HG03378 (cell line): Measurements from ENCODE around the gene CPNE4.
A peak's percentile ranks its signal among the peaks of the same experiment; 100 is the strongest.

Source experiments
- ATAC-seq: cut with Tn5 transposase; IDR thresholded peaks from one replicate; pipeline ENCODE4 v1.9.1; 2021; ENCODE audit warnings: mild to moderate bottlenecking, moderate library complexity; ENCODE audit not compliant: unreplicated experiment

CPNE4 gene

DNA sequence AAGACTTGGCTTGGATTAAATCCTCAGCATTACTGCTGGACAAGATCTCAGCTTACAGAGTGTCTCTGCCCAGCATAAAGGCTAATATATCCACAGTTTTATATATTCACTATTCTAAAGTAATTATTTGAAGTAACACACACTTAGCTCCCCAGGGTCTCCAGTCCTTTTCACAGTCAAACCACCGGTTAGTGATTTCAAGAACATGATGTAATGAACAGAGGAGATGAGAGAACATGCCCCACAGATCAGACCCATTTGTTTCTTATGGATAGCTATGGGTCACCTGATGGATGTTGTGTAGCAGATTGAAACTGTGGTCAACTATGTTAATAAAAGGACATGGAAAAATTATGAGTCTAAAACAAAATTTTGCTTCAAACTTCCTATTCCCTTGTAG lies 487.2 kb downstream of the CPNE4 start:
- ATAC-seq: no peak

DNA sequence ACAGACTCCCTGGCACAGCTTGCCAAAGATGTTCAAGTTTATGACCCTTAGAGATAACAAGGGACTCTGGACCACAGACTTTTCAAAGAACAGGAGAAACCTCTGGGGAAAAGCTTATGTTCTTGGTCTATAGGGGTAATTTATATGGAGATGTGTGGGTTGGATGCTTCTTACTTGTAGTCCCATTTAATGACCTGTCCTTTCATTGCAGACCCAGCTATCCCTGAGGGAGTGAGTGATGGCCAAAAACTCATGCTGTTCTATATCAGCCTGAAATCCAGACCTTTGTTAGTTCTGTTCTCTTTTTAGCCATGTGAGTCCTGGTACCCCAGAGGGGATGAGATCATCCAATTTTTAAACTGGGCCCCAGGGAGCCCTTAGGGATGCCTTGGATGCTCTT lies 488.4 kb downstream of the CPNE4 start:
- ATAC-seq: no peak

DNA sequence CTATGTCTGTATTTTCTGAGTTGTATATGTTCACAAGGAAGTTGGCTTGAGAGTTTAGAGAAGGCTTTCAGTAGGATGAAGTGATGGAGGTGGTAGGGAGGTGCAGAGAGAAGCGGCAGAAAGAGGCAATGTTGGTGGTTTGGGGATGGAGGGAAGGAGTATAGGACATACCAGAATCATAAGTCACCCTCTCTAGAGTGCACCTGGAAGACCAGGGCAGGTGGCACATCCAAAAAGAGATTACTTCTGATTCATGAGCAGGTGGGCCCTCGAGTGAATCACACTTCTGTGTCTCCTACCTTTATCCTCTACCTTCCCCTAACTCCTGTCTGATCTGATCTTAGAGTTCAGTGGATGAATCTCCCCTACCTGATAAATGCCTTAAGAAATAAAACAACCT lies 490.3 kb downstream of the CPNE4 start:
- ATAC-seq: no peak

DNA sequence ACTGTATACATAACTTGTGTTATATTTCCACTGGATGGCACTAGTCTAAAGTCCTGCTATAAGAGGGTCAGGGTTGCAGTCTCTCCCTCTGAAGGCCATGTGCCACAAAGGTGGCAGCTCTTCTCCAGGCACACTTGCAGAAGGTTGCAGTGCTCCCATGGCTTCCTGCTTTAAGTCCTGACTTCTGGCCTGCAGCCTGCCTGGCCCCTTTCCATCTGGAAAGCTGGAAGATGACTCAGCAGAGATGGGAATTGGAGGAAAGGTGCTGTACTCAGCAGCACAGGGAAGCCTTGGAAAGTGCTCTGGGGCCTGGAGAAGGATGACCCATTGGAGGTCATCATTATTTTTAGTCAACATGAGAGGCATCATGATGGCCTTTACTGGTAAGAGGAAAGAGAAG lies 491.1 kb downstream of the CPNE4 start:
- ATAC-seq: no peak

DNA sequence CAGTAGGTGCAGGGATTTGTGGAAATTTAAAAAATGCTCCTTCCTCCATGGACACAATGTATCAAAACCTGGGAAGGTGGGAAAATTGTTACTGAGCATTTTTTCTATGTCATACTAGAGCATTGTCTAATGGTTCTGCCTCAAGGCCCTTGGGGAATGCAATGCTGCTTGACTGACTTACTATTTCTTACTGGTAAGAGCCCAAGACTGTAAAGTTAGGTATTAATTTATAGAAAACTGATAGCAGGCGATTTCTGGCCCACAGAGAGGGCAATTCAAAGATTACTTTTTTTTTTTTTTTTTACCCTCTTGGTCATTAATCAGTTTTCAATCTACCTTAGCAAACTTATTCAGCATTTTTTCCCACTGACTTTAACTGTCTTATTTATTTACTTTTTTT lies 493.5 kb downstream of the CPNE4 start:
- no peak for ATAC-seq

DNA sequence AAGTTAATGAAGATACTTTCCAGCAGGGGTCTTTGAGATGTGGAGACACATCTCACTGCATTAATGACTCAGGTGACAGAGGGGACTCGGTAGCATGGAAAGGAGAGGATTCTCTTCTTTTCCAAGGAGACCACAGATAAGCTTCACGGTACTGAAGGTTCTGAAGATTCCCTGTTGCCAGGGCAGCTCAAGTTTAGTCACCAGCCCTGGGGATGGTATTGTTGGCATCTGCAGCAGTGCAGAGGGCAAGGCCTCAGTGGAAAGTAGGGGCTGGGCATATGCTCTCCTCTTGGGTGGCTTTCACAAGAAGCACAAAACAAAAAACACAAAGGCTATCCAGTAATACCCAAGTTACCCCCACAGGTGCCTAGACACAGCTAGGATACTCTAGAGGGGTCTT lies 494.0 kb downstream of the CPNE4 start:
- ATAC-seq: no peak

DNA sequence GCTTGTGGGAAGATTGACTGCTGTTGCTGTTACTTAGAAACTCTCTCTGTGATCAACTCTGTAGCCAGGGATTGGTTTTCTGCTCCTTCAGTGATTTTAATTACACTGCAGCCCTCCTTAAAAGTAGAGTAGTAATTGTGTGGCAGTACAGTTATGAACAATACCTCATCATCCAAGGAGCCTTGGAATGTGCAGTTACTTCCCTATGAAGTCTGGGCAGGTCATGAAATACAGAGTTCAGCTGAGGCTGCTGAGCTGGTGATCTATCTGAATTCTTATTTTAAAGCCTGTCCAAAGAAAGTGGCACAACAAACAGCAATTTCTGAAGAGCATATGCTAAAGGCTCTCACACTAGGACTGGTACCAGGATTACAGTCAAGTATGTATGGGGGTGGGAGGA lies 494.7 kb downstream of the CPNE4 start:
- ATAC-seq: no peak

DNA sequence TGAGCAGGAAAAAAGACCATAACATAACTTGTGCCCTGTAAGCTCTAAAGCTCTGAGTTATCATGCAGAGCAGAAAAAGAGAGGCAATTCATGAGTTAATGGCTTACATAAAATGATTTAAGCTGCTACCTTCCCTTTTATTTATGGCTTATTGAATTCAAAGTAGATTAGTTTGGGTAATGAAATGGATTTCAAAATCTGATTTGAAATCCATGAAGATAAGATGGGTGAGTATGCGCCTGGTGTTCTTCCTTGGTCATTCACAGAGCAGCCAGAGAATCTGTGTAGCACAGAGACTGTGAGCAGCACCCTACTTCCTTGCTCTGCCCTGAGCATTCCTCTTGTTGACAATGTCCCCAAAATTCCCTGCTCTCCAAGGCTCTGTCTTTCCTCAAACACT lies 495.8 kb downstream of the CPNE4 start:
- no peak for ATAC-seq

DNA sequence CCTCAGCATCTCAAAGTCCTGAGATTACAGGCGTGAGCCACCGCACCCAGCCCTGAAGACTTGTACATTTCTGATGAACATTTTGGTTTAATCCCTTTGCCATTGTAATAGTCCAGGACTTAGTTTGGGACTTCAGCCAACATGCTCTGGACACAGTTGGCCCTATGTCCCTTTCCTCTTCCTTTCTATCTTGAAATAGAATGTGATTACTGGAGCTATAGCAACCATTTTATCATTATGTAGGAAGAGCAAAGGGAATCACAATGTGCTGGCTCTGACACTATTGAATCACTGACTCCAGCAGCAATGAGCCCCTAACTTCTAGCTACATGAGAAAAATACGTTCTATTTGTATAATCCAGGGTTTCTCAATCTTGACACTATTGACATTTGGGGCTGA lies 497.3 kb downstream of the CPNE4 start:
- no peak for ATAC-seq

DNA sequence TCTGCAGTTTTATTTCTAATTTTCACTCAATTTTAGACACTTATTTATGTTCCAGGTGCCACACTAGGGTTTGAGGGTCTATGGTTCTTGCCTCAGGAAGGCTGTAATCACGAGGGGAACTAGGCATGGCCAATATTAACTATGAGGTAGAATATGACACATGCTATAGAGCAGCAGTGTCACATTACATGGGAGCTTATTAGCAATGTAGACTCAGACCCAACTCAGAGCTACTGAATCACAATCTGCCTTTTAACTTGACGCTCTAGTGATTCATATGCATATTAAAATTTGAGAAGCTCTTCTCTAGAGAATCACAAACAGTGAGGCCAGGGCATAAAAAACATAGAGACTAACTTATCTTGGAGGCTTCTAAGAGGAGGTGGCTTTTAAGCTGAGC lies 499.2 kb downstream of the CPNE4 start:
- no peak for ATAC-seq

DNA sequence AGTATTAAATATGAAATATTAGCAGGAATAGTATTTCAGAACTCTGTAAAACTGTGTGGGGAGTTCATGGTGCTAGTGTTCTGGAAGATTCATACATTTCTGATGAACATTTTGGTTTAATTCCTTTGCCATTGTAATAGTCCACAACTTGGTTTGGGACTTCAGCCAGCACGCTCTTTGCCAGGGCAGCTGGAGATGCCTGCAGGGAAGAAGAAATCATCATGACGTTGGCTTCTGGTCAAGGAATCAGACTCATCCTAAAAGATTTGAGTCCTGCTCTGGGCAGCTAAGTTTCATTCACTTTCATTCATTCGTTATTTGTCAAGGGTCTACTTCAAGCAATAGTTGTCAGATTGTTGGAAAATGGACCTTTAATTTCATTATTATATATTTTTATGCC lies 499.7 kb downstream of the CPNE4 start:
- ATAC-seq: no peak

DNA sequence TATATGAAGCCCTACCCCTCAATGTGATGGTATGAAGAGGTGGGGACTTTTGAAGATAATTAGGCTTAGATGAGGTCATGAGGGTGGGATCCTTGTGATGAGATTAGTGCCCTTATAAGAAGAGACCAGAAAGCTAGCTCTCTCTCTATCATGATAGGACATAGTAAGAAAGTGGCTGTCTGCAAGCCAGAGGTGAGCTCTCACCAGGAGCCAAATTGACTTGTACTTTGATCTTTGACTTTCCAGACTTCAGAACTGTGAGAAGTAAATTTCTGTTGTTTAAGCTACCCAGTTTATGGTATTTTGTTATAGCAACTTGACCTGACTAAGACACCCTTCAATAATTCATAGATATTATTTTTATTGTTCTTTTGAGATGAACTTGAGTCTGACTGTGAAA lies 502.2 kb downstream of the CPNE4 start:
- ATAC-seq: no peak

DNA sequence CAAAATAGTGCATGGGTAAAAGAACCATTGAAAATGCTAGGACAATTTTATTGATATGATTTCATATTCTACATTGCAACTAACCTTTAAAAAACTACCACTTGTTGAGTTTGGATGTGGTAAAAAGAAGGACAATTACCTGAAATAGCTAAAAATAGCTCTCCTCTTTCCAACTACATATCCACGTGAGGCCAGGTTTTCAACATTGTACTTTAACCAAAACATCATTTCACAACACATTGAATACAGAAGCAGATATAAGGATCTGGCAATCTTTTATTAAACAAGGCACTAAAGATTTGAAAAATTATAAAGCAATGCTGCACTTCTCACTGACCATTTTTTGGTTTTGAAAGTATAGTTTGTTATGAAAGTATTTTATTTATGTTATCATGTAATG lies 504.0 kb downstream of the CPNE4 start:
- ATAC-seq: no peak

DNA sequence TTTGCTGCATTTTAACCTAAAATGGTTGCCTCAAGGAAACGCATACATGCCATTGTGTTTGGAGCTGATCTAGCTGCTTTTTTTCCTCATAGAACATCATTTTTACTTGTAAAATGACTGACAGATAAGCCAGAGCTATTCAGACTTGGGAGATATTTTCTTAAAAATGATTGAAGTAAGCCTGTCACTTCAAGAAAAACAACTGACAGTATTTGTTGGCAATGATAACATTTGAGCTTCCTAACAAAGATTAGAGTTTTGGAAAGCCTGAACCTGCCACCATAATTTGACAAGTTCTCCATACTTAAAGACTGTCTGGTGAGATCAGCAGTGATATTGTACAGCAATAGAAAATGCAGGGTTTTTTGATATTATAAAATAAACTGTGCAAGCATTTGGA lies 504.4 kb downstream of the CPNE4 start:
- ATAC-seq: no peak

DNA sequence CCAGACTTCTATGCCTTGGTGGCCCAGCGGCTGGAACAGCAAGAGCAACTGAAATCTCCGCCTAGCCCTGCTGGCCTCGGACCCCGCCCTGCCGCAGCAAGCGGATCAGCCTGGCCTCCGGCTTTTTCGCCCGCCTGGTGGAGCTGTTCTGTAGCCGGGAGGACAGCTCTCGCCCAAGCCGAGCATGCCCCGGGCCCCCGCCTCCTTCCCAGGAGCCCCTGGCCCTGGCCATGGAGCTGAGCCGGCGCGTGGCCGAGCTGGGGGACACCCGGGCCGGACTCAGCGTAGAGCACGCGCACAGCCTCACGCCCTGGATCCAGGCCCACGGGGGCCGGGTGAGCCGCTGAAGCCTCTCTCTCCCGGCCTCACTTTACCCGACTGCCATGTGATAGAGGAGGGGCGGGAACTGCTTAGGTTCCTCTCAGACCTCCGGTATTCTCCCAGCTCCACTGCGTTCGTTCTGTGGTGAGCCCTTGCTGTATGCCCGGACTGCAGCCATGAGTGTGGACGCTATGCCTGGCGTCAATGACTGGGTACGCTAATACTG lies 507.9 kb downstream of the CPNE4 start:
- no peak for ATAC-seq

DNA sequence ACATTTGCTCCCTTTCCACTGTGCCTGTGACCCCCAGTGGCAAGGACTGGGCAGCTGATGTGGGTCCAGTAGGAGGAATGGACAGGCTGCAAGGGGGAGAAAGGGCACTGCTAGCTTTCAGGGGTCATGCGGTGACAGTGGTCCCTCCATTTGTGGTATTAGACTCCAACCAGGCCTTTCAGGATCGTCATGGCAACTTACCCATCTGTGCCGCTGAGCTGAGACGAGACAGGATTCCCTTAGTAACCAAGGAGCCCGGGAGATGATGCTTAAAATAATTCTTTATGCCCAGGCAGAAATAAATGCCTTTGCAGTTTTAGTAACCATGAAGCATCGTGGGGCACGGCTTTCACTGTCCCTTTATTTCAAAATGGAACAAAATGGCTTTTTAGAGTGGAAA lies 516.1 kb downstream of the CPNE4 start:
- ATAC-seq: no peak

DNA sequence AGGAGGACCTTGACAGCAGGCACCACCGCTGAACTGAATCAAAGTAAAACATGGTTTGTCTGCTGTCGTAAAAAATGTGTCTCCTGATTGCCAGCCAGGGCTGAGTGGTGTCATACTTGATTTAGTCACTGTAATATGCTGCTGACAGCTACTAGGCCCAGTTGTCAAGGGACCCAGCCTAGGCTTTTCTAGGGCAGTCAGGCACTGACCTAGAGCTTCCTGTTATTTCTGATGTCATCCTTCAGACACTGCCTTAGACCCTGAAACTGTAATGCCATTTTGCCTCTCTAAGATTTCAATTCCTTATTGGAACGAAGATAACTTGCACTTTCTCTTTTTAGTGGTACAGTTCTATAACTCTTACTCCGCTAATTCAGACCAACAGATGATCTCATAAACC lies 529.4 kb downstream of the CPNE4 start:
- no peak for ATAC-seq

DNA sequence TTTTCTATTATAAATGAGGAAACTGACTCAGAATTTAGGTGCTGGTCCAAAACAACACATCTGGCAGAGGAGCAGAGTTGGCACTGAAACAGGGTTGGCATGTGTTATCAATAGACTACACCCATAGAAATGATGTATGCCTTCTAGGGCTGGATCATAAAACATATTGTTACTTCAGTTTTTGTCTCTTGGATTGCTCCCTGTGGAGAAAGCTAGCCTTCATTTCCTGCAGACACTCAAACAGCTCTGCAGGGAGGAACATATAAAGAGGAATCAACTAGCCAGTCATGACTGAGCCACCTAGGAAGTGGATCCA lies 531.5 kb downstream of the CPNE4 start:
- no peak for ATAC-seq

DNA sequence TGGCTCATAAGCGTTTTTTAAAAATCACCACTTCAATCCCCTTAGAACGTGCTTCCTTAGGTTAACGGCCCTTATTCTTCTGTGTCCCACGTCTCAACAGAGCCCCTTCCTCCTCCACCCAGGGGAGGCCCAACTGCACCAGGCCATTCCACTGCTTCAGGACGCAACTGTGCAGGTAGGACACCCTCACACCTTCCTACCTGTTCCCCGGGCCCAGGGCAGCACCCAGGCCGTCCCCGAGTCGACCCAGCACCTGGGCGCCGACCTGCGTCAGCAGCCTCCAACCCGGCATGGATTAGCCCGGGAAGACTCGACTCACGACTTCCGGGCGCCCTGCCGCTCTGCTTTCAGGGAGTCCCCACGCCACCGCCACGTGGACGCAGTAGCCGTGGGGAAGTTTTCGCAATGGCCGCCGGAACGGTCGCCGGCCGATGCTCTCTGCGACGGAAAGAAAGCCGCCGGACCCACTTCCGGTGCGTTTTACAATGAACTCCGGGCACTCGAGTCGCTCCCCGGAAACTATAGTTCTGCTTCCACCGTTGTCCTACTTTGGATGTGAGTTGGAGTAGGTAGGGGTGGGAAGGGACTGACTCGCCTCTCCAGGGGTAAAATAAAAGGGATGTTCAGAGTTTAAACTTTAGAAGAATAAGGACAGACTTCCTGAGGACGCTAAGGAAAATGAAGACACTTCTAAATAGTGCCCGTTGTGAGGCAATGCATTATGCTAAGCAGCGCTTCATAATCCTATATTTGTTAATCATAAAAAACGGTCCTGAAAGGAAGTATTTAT lies 532.1 kb downstream of the CPNE4 start, which contains the start of gene MRPL3:
TSS of gene MRPL3 (minus strand) at position 442 of the 790 bp plus-strand sequence. CDS start at position 292, 150 bp downstream.
- ATAC-seq: peak; percentile 91

DNA sequence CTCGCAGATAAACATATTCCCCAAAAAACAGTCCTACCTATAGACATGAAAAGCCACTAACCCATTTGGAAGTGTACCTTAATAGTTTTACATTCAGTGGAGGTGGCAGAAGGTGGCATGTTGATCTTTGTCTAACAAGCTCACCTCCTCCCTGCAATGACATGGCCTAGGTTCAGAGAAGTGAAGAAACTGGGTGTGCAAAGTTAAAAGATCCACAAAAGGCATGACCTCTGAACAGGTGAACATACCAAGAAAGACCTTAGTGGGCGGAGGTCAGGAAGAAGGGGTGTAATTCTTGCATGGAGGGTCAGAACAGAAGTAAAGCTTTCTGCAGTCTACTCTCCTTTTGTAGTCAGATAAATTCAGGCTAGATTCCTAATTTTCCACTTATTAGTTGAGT lies 532.9 kb downstream of the CPNE4 start:
- no peak for ATAC-seq

DNA sequence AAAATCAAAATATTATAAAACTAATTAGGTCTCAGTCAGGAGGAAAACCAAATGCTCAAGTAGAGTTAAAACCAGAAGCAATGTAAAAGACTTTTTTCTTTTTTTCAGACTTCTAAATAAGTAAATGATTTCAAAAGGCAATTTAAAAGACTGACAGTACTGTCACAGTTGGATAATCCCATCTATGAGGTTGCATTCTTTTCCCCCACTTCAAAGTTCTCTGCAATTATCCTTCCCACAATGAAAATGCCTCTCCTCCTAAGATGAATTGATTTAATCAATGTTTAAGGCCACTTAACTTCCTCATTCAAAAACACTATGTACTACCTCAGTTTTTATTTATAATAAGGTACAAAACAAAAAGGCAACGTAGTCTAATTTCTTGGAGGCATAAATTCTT lies 540.1 kb downstream of the CPNE4 start:
- ATAC-seq: no peak

DNA sequence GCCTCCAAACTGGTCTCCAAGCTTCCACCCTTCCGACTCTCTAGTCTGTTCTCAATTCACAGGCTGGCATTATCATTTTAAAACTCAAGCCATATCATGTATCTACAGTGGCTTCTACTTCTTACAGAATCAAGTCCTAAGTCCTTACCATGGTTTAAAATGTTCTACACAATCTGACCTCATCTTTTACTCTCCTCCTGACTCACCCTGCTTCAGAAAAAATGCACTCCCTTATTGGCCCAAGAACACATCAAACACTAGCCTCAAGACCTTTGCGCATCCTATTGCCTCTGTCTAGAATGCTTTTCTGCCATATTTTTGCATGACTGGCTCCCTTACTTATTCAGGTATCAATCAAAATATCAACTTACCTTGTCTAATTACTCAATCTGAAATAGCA lies 543.0 kb downstream of the CPNE4 start:
- no peak for ATAC-seq

DNA sequence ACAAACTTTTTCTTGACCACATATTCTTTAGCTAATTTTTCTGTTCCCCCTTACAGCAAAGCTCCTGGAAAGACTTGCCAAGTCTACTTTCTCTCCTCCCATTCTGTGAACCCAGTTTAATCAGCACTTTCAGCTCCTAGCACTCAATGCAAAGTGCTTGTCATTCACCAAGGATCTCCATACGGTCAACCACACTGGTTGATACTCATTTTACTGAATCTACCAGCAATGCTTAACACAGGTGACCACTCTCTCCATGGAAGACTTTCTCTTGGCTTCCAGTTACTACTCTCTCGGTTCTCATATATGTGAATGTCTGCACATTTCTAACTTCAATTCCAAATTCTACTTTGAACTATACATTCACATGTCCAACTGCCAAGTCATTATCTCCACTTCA lies 543.7 kb downstream of the CPNE4 start:
- no peak for ATAC-seq
